Vagina (tissue), 2 donors: ENCODE data around the gene UNC5B.

Experiments
- POLR2AphosphoS5 ChIP-seq, 2 donors: sonication (generic); formaldehyde crosslinking; IDR thresholded peaks; one replicate each; pipeline ENCODE4 v1.9.0; 2017; ENCODE audit warnings: antibody characterized with exemption in 2 of 2, mild to moderate bottlenecking in 2 of 2, low read depth in 1 of 2; ENCODE audit not compliant: insufficient read depth in 1 of 2
- TF ChIP-seq, protein P1 (sequence below), 3 experiments: fragments of 450-650 bp in 2 of 3; fragments of 200-600 bp in 1 of 3; sonication (generic) in 1 of 3; IDR thresholded peaks; one replicate each; pipeline ENCODE4 v1.5.1; 2017 to 2019; ENCODE audit warnings: antibody characterized with exemption in 3 of 3, mild to moderate bottlenecking in 2 of 3, moderate library complexity in 2 of 3

DNA sequence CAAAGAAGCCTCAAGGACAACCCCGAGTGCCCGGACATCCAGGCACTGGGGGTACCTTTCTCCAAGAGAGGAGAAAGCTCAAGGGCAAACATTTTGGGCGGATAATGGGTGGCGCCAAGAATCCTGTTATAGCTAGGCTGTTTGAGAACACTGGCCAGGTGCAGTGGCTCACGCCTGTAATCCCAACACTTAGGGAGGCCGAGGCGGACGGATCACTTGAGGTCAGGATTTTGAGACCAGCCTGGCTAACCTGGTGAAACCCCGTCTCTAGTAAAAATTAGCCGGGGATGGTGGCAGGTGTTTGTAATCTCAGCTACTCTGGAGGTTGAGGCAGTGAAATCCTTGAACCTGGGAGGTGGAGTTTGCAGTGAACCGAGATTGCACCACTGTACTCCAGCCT is 25.2 kb upstream of the UNC5B start:
- no peak for TF ChIP-seq POLR2AphosphoS5 (IDR thresholded peaks at IDR 0.05; ENCODE audit: insufficient read depth in 1 of 2, low read depth in 1 of 2)
- TF ChIP-seq, protein P1, sequence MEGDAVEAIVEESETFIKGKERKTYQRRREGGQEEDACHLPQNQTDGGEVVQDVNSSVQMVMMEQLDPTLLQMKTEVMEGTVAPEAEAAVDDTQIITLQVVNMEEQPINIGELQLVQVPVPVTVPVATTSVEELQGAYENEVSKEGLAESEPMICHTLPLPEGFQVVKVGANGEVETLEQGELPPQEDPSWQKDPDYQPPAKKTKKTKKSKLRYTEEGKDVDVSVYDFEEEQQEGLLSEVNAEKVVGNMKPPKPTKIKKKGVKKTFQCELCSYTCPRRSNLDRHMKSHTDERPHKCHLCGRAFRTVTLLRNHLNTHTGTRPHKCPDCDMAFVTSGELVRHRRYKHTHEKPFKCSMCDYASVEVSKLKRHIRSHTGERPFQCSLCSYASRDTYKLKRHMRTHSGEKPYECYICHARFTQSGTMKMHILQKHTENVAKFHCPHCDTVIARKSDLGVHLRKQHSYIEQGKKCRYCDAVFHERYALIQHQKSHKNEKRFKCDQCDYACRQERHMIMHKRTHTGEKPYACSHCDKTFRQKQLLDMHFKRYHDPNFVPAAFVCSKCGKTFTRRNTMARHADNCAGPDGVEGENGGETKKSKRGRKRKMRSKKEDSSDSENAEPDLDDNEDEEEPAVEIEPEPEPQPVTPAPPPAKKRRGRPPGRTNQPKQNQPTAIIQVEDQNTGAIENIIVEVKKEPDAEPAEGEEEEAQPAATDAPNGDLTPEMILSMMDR (IDR thresholded peaks at IDR 0.05): no peak
